Mucosa of rectum (tissue), 2 donors: ENCODE results near the gene SESN3.
"Not testable (repeated sequence)": the region's sequence is repeated elsewhere in the genome, so short reads cannot be mapped to it uniquely, and the experiment has no call there.

Experiments
- H3K27ac ChIP-seq, 2 donors: one replicate each; pipeline ENCODE4 v1.7.0; 2013; ENCODE audit warnings: inconsistent platforms in 2 of 2, low read depth in 2 of 2, low read length in 2 of 2
- H3K27me3 ChIP-seq, 2 donors: one replicate each; pipeline ENCODE4 v1.7.0; 2013; ENCODE audit warnings: low read length in 2 of 2; ENCODE audit not compliant: control insufficient read depth in 2 of 2, insufficient read depth in 2 of 2
- H3K36me3 ChIP-seq, 2 donors: one replicate each; pipeline ENCODE4 v1.7.0; 2013; ENCODE audit warnings: low read length in 2 of 2; ENCODE audit not compliant: control insufficient read depth in 2 of 2, insufficient read depth in 2 of 2
- H3K4me1 ChIP-seq, 2 donors: one replicate each; pipeline ENCODE4 v1.7.0; 2013; ENCODE audit warnings: low read length in 2 of 2, mild to moderate bottlenecking in 1 of 2; ENCODE audit not compliant: control insufficient read depth in 2 of 2, insufficient read depth in 2 of 2
- H3K4me3 ChIP-seq, 2 donors: one replicate each; pipeline ENCODE4 v1.7.0; 2013; ENCODE audit warnings: low read length in 2 of 2
- H3K9ac ChIP-seq, 2 donors: one replicate each; pipeline ENCODE4 v1.7.0; 2013; ENCODE audit warnings: low read length in 2 of 2, low read depth in 1 of 2, mild to moderate bottlenecking in 1 of 2
- H3K9me3 ChIP-seq, 2 donors: one replicate each; pipeline ENCODE4 v1.7.0; 2013; ENCODE audit warnings: low read length in 2 of 2; ENCODE audit not compliant: control insufficient read depth in 2 of 2
- donor health status: healthy.
- donor health status: Normal muscosa, but diverticular disease.

Gene SESN3

DNA sequence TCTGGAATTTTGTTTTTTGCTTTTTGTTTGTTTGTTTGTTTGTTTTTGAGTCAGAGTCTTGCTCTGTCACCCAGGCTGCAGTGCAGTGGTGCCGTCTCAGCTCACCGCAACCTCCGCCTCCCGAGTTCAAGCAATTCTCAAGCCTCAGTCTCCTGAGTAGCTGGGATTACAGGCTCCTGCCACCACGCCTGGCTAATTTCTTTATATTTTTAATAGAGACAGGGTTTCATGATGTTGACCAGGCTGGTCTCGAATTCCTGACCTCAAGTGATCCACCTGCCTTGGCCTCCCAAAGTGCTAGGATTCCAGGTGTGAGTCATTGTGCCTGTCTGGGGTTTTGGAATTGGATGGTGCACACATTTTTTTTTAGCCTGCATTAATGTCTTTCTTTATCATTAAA lies 20.9 kb upstream of the SESN3 start:
- not testable (repeated sequence) for H3K9me3 ChIP-seq, H3K9ac ChIP-seq, H3K36me3 ChIP-seq, H3K27me3 ChIP-seq, H3K4me1 ChIP-seq, H3K4me3 ChIP-seq, H3K27ac ChIP-seq

- Histone ChIP-seq H3K9me3 (no peaks in the 10 kb centered on the region), H3K27ac (no peak overlapping the region), H3K9ac (no peak overlapping the region), H3K36me3 (no peaks in the 10 kb centered on the region), H3K27me3 (no peaks in the 10 kb centered on the region), H3K4me3 (no peak overlapping the region), H3K4me1 (peaks cover 0 to 2% of the 10 kb centered on the region in 2 donors)
Measured at GRCh38 chr11:95248666-95249467, 17.9 kb upstream of the SESN3 start.

DNA sequence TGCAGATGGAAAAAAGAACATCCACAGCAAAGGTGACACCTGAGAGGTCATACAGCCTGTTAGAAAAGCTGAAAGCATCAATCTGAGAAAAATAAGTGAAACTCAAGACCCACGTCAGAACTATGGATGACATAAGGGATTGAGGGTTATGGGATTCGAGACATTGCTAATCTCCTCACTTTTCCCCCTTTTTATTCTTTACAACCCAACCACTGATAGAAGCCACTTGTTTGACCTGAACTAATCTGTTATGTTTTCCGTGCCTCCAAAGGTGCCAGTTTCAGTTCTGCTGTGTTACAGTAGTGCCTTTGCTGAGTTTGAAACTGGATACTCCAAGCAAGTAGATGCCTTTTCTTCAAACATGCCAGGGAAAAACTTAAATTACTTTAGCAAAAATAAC lies 16.9 kb upstream of the SESN3 start:
- Histone ChIP-seq H3K9ac (no peak overlapping the region), H3K27ac (no peak overlapping the region), H3K4me1 (peaks cover 3 to 7% of the 10 kb centered on the region in 2 donors), H3K36me3 (no peaks in the 10 kb centered on the region), H3K4me3 (no peak overlapping the region), H3K9me3 (no peaks in the 10 kb centered on the region), H3K27me3 (no peaks in the 10 kb centered on the region)

- Histone ChIP-seq H3K4me3 (no peak overlapping the region), H3K9ac (no peak overlapping the region), H3K27me3 (no peaks in the 10 kb centered on the region), H3K27ac (no peak overlapping the region), H3K4me1 (peaks cover 8 to 9% of the 10 kb centered on the region in 2 donors), H3K36me3 (no peaks in the 10 kb centered on the region), H3K9me3 (no peaks in the 10 kb centered on the region)
Measured at GRCh38 chr11:95247127-95247684, 16.2 kb upstream of the SESN3 start.

DNA sequence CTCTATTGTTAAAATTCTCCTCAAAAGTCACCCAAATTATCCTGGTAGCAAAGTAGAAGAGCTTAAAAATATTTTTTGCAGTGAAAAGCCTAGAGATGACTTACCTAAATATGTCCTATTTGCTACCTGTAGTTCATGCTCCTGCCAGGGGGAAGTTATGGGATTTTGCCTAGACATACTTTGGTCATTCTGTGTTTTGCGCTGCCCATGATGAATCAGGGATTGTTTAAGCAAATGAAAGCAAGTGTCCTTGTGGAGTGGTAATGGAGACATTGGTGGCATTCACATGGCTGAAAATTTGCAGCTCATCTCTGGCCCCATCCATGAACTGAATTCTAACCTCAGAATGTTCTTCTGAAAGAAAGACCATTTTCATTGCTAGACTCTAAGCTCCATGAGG lies 14.6 kb upstream of the SESN3 start:
- Histone ChIP-seq H3K27me3 (no peaks in the 10 kb centered on the region), H3K36me3 (no peaks in the 10 kb centered on the region), H3K4me3 (no peak overlapping the region), H3K9me3 (no peaks in the 10 kb centered on the region), H3K9ac (no peak overlapping the region), H3K27ac (no peak overlapping the region), H3K4me1 (peaks cover 12 to 15% of the 10 kb centered on the region in 2 donors)

DNA sequence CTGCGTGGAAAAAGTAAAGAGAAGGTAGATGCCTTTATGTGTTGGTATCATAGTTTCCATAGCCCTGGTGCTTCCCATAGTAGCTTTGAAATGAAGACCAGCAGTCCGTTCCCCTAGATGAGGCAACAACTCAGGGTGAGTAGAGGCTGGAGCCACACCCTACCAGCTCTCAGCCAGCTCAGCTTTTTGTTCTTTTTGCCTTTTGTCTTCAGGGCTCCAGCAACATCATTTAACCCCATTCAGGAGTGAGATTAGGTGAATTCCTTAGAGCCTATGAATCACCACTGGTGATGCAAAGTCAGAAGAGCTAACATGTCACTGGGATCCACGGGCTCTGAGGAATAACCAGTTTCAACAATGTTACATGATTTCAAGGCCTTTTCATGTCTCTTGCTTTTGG lies 14.0 kb upstream of the SESN3 start:
- Histone ChIP-seq H3K27ac (no peak overlapping the region), H3K4me1 (peaks cover 12 to 15% of the 10 kb centered on the region in 2 donors), H3K9ac (no peak overlapping the region), H3K9me3 (no peaks in the 10 kb centered on the region), H3K27me3 (no peaks in the 10 kb centered on the region), H3K4me3 (no peak overlapping the region), H3K36me3 (no peaks in the 10 kb centered on the region)

GRCh38 chr11:95243673-95244072 lies 12.7 kb upstream of the SESN3 start:
- Histone ChIP-seq H3K9ac (no peak overlapping the region), H3K4me3 (peak overlapping the region in 1 of 2 donors; percentile 4), H3K36me3 (no peaks in the 10 kb centered on the region), H3K9me3 (no peaks in the 10 kb centered on the region), H3K4me1 (peaks cover 12 to 15% of the 10 kb centered on the region in 2 donors), H3K27me3 (no peaks in the 10 kb centered on the region), H3K27ac (no peak overlapping the region)

DNA sequence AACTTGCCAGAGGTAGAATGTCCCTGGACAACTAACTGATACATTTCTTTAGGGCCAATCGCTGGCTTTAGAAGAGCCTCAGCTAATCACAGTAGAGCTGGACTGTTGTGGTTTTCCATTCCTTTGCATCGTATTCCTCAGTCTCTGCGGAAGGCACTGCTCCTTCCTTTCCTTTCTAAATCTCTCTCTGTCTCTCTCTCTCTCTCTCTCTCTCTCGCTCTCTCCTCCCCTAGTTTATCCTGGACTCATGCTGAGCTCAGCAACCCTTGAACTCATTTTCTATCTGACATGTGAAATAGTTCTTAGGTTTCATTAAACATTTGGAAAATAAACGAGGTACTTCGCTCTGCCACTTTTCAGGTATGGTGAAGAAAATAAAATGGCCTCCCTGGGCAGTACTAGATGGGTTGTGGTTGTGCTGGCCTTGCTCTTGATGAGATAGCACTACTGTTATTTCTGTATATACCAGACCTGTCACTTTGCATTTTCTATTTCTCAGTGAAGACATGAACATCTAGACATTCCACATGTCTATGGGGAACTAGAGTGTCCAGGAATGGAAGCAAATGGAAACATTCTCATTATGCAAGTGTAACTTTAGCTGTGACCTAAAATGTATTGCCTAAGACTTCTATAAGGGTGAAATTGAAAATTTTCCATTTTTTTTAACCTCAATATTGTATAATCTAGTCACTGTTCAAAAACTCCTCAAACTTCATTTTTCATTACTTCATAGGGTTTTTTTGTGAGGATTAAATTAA lies 12.0 kb upstream of the SESN3 start:
- Histone ChIP-seq H3K27ac (peak overlapping the region; percentile 54 to 59), H3K36me3 (no peaks in the 10 kb centered on the region), H3K9ac (no peak overlapping the region), H3K4me3 (peak overlapping the region in 1 of 2 donors; percentile 39), H3K9me3 (no peaks in the 10 kb centered on the region), H3K4me1 (peaks cover 12 to 15% of the 10 kb centered on the region in 2 donors), H3K27me3 (no peaks in the 10 kb centered on the region)

DNA sequence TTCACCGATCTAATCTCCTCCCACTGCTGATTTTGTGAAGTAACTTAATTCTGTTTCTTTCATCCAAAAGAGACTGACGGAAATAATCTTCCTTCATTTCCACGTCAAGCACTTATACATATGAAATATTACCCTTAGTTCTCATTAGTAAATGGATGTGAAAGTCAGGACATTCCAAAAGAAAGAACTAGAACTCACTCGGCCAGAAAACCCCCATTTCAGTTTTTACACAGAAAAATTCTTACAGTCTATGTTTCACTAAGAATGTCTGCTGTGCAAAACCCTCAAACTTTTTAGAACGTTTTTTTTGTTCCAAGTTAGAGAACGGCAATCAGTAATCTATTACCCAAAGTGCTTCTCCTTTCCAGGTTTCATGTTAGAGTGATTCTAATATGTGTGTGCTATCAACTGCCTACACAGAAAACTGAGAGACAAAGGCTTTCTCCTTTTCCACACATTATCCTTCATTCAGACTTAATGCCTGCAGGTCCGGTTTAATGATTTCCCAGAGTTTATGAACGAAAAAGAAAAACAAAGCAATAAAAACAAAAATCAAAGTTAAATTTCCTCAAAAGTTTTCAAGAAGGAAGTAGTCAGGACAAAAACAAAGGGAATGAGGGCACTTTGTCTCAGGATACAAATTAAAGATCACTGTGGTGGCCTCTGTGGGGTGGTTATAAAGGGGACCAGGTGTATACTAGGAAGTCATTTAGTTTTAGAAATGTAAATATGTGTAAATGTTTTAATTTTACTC lies 11.3 kb upstream of the SESN3 start:
- Histone ChIP-seq H3K4me3 (peak overlapping the region; percentile 28 to 53), H3K9me3 (no peaks in the 10 kb centered on the region), H3K4me1 (peaks cover 12 to 15% of the 10 kb centered on the region in 2 donors), H3K36me3 (no peaks in the 10 kb centered on the region), H3K27ac (peak overlapping the region; percentile 54 to 59), H3K27me3 (no peaks in the 10 kb centered on the region), H3K9ac (no peak overlapping the region)
